HepG2 (cell line): ENCODE measurements around the gene ISG20L2. TPM values are rescaled to one million over a fixed set of nuclear protein-coding genes. Genes with fewer than 3 reads are reported as not detected.

Experiments
- FOXA3 ChIP-seq: IDR thresholded peaks from 2 replicates; pipeline ENCODE4 v1.6.1; 2016; ENCODE audit warnings: missing genetic modification reagents, missing compliant biosample characterization
- KAT7 ChIP-seq: IDR thresholded peaks from 2 replicates; pipeline ENCODE4 v1.6.1; 2018; ENCODE audit warnings: borderline replicate concordance, missing compliant biosample characterization
- KMT2A ChIP-seq: sonication (generic); formaldehyde crosslinking; IDR thresholded peaks from 2 replicates; pipeline ENCODE4 v1.4.0; 2020; ENCODE audit warnings: missing genetic modification reagents
- MTF1 ChIP-seq: sonication (generic); formaldehyde crosslinking; IDR thresholded peaks from 2 replicates; pipeline ENCODE4 v1.5.0; 2020; ENCODE audit warnings: missing genetic modification reagents
- PRDM10 ChIP-seq: sonication (generic); formaldehyde crosslinking; IDR thresholded peaks from 2 replicates; pipeline ENCODE4 v1.4.0; 2020; ENCODE audit warnings: low read depth, missing genetic modification reagents
- RXRB ChIP-seq: IDR thresholded peaks from 2 replicates; pipeline ENCODE4 v1.6.1; 2016; ENCODE audit warnings: borderline replicate concordance, missing genetic modification reagents, missing compliant biosample characterization
- ZMYM4 ChIP-seq: sonication (generic); formaldehyde crosslinking; IDR thresholded peaks from 2 replicates; pipeline ENCODE4 v1.8.1; 2023; ENCODE audit warnings: mild to moderate bottlenecking, missing genetic modification reagents
- ZNF264 ChIP-seq: sonication (generic); formaldehyde crosslinking; IDR thresholded peaks from 2 replicates; pipeline ENCODE4 v1.4.0; 2020; ENCODE audit warnings: missing genetic modification reagents
- ZNF281 ChIP-seq: sonication (generic); formaldehyde crosslinking; IDR thresholded peaks from 2 replicates; pipeline ENCODE4 v1.4.0; 2020; ENCODE audit warnings: missing genetic modification reagents, borderline replicate concordance
- ZNF382 ChIP-seq: sonication (generic); formaldehyde crosslinking; IDR thresholded peaks from 2 replicates; pipeline ENCODE4 v1.5.0; 2020; ENCODE audit warnings: missing genetic modification reagents, mild to moderate bottlenecking, borderline replicate concordance
- ZZZ3 ChIP-seq: sonication (generic); formaldehyde crosslinking; IDR thresholded peaks from 2 replicates; pipeline ENCODE4 v1.4.0; 2020; ENCODE audit warnings: missing genetic modification reagents, mild to moderate bottlenecking, borderline replicate concordance
- polyA plus RNA-seq, 8 experiments: library from polyadenylated mRNA; depleted of rRNA in 3 of 8; stranded (reverse) in 7 of 8; unstranded in 1 of 8; fragments of >200 nt; fragmentation: Illumina TruSeq in 4 of 8; extraction: Trizol in 4 of 8; gene quantifications; 2 replicates each; pipeline versions ENCODE4 v1.2.1 to v1.2.3, GENCODE V29; 2011 to 2016; ENCODE audit warnings: low read depth in 4 of 8, missing spikeins in 1 of 8, mixed read lengths in 1 of 8; ENCODE audit not compliant: insufficient read depth in 1 of 8
- total RNA-seq, 5 experiments: library from RNA; depleted of rRNA; stranded (reverse); fragments of >200 nt; fragmentation: Illumina TruSeq; extraction: Trizol; gene quantifications; 2 replicates each; pipeline ENCODE4 v1.2.3, GENCODE V29; 2016; ENCODE audit warnings: low read depth in 1 of 5
- TF ChIP-seq, protein P1 (sequence below), 2 experiments: sonication (generic) in 1 of 2; formaldehyde crosslinking in 1 of 2; IDR thresholded peaks; 2 replicates each; pipeline versions ENCODE4 v1.4.0 to v1.6.1; 2016 to 2020; ENCODE audit warnings: borderline replicate concordance in 1 of 2, low read depth in 1 of 2, mild to moderate bottlenecking in 1 of 2, missing genetic modification reagents in 1 of 2
- TF ChIP-seq, protein P2 (sequence below): sonication (generic); formaldehyde crosslinking; IDR thresholded peaks from 2 replicates; pipeline ENCODE4 v1.4.0; 2020; ENCODE audit warnings: missing genetic modification reagents
- TF ChIP-seq, protein P3 (sequence below): sonication (generic); formaldehyde crosslinking; conservative IDR thresholded peaks from 2 replicates; pipeline ENCODE4 v1.8.0; 2022; ENCODE audit warnings: mild to moderate bottlenecking, moderate library complexity, missing genetic modification reagents

Gene ISG20L2
- total and polyA plus RNA-seq, 2 of the 13 experiments (the other 11 are each of a cell fraction or from before 2014, with no cell fraction given), result 19.8 to 21.3 TPM

- TF ChIP-seq, protein P1, sequence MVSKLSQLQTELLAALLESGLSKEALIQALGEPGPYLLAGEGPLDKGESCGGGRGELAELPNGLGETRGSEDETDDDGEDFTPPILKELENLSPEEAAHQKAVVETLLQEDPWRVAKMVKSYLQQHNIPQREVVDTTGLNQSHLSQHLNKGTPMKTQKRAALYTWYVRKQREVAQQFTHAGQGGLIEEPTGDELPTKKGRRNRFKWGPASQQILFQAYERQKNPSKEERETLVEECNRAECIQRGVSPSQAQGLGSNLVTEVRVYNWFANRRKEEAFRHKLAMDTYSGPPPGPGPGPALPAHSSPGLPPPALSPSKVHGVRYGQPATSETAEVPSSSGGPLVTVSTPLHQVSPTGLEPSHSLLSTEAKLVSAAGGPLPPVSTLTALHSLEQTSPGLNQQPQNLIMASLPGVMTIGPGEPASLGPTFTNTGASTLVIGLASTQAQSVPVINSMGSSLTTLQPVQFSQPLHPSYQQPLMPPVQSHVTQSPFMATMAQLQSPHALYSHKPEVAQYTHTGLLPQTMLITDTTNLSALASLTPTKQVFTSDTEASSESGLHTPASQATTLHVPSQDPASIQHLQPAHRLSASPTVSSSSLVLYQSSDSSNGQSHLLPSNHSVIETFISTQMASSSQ (IDR thresholded peaks at IDR 0.05; ENCODE audit: low read depth), result no peak
- TF ChIP-seq, protein P1 (CRISPR knock-in tag; IDR thresholded peaks at IDR 0.05; ENCODE audit: borderline replicate concordance), result peak; percentile 55; the same call in 1 of the 2 replicates
- no peak for TF ChIP-seq KAT7
- no peak for TF ChIP-seq ZZZ3
- TF ChIP-seq RXRB (CRISPR knock-in tag), result peak; percentile 30; the same call in 1 of the 2 replicates
- peak; percentile 70; the same call in 1 of the 2 replicates for TF ChIP-seq ZMYM4 (CRISPR knock-in tag)
- no peak for TF ChIP-seq ZNF382 (CRISPR knock-in tag)
- TF ChIP-seq, protein P2, sequence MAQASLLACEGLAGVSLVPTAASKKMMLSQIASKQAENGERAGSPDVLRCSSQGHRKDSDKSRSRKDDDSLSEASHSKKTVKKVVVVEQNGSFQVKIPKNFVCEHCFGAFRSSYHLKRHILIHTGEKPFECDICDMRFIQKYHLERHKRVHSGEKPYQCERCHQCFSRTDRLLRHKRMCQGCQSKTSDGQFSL (CRISPR knock-in tag), result 0 out of 2 replicates have a peak, but pooled peaks have one; percentile 27
- TF ChIP-seq ZNF264 (CRISPR knock-in tag), result peak; percentile 37; the same call in 1 of the 2 replicates
- TF ChIP-seq, protein P3, sequence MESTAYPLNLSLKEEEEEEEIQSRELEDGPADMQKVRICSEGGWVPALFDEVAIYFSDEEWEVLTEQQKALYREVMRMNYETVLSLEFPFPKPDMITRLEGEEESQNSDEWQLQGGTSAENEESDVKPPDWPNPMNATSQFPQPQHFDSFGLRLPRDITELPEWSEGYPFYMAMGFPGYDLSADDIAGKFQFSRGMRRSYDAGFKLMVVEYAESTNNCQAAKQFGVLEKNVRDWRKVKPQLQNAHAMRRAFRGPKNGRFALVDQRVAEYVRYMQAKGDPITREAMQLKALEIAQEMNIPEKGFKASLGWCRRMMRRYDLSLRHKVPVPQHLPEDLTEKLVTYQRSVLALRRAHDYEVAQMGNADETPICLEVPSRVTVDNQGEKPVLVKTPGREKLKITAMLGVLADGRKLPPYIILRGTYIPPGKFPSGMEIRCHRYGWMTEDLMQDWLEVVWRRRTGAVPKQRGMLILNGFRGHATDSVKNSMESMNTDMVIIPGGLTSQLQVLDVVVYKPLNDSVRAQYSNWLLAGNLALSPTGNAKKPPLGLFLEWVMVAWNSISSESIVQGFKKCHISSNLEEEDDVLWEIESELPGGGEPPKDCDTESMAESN, result peak; percentile 71; the same call in 1 of the 2 replicates
- TF ChIP-seq ZNF281, result peak; percentile 39; the same call in 1 of the 2 replicates
- TF ChIP-seq KMT2A, result peak; percentile 64
- peak; percentile 42; the same call in 1 of the 2 replicates for TF ChIP-seq FOXA3 (CRISPR knock-in tag)
- no peak for TF ChIP-seq MTF1 (CRISPR knock-in tag)
- no peak for TF ChIP-seq PRDM10 (CRISPR knock-in tag)
These were observed 23.4 kb upstream of the ISG20L2 start (continued) for GRCh38 chr1:156751757-156752481.
